NT2/D1 (cell line): ENCODE measurements around the gene SMIM9.

Experiments
- SUZ12 ChIP-seq: IDR thresholded peaks from 2 replicates; pipeline ENCODE4 v1.6.1; 2011; ENCODE audit not compliant: insufficient read length, insufficient read depth; ENCODE audit errors: extremely low read depth
- YY1 ChIP-seq: IDR thresholded peaks from 2 replicates; pipeline ENCODE4 v1.6.1; 2011; ENCODE audit not compliant: insufficient read length, insufficient read depth

- no peak for TF ChIP-seq SUZ12
- no peak for TF ChIP-seq YY1
Observed at GRCh38 chrX:154785716-154786115, 48.7 kb downstream of the SMIM9 start.
